ENCODE measurements around the gene DDX51. TPM values are rescaled to one million over a fixed set of nuclear protein-coding genes. Genes with fewer than 3 reads are reported as not detected.
"Not testable (repeated sequence)": the region's sequence is repeated elsewhere in the genome, so short reads cannot be mapped to it uniquely, and the experiment has no call there.

DDX51 gene
- total RNA-seq, 2 experiments from 2014 or later = 18.3 to 21.3 TPM

GRCh38 chr12:132108211-132108832 lies 35.8 kb downstream of the DDX51 start:
- ChIA-PET POLR2A (no interaction called here), CTCF (no interaction called here)
- Mint-ChIP-seq H3K9me3 (no peaks in the 10 kb centered on the region), H3K36me3 (peaks cover 19% of the 10 kb centered on the region), H3K4me3 (no peak overlapping the region), H3K4me1 (ENCODE audit: low read depth) (no peaks in the 10 kb centered on the region), H3K27ac (no peak overlapping the region), H3K27me3 (no peaks in the 10 kb centered on the region)
- no peak for DNase-seq
- intact Hi-C loops (cut with micrococcal nuclease) = no loop called here

DNA sequence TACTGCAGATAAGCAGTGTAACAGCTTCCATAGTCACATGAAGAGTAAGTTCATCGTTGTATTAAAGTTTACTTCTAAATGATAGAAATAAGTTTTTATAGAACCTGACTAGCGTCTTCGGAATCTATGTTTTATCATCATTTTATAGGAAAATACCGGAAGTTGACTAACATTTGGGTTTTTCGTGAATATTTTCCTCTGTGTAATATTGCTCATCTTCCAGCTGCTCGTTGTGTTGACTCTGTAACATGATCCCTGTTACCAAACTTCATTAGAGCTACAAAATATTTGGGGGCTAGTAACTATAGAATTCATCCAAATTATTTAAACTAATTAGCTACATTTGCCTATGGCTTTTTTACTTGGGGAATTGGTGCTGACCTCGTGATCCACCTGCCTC lies 37.2 kb downstream of the DDX51 start:
- Mint-ChIP-seq H3K27me3 (no peaks in the 10 kb centered on the region), H3K27ac (no peak overlapping the region), H3K4me1 (ENCODE audit: low read depth) (no peaks in the 10 kb centered on the region), H3K9me3 (no peaks in the 10 kb centered on the region), H3K36me3 (peaks cover 18% of the 10 kb centered on the region), H3K4me3 (no peak overlapping the region)
- ChIA-PET CTCF (no interaction called here), POLR2A (no interaction called here)
- intact Hi-C loops (cut with micrococcal nuclease) = no loop called here
- DNase-seq = no peak

DNA sequence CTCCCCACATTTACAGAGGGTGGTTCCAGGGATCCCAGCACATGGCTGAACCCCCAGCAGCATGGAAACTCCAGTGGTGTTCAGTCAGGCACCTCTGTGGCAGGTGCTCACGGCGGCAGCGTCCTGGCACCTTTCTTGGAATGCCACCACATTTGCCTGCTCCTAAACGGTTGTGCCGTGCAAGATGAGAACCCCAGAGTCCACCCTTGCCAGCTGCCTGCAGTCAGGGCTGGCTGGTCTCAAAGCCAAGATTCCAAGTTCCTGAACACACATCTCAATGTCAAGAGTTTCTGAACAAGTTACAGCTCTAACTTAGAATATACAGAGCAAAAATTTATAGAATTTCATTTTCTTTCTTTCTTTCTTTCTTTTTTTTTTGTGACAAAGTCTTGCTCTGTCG lies 38.7 kb downstream of the DDX51 start:
- no peak overlapping the region for H3K27ac Mint-ChIP-seq
- peaks cover 12% of the 10 kb centered on the region for H3K36me3 Mint-ChIP-seq
- intact Hi-C loops (cut with micrococcal nuclease) = no loop called here
- ChIA-PET CTCF (no interaction called here), POLR2A (no interaction called here)
- H3K9me3 Mint-ChIP-seq = no peaks in the 10 kb centered on the region
- H3K27me3 Mint-ChIP-seq = no peaks in the 10 kb centered on the region
- no peak for DNase-seq
- no peak overlapping the region for H3K4me3 Mint-ChIP-seq
- no peaks in the 10 kb centered on the region for H3K4me1 Mint-ChIP-seq (ENCODE audit: low read depth)

GRCh38 chr12:132103542-132104308 lies 40.4 kb downstream of the DDX51 start:
- intact Hi-C loops (cut with micrococcal nuclease) = no loop called here
- no peak overlapping the region for H3K27ac Mint-ChIP-seq
- H3K27me3 Mint-ChIP-seq = no peaks in the 10 kb centered on the region
- ChIA-PET POLR2A (no interaction called here), CTCF (no interaction called here)
- H3K4me1 Mint-ChIP-seq (ENCODE audit: low read depth) = no peaks in the 10 kb centered on the region
- H3K36me3 Mint-ChIP-seq = peaks cover 10% of the 10 kb centered on the region
- H3K4me3 Mint-ChIP-seq = no peak overlapping the region
- H3K9me3 Mint-ChIP-seq = no peaks in the 10 kb centered on the region
- DNase-seq = no peak

DNA sequence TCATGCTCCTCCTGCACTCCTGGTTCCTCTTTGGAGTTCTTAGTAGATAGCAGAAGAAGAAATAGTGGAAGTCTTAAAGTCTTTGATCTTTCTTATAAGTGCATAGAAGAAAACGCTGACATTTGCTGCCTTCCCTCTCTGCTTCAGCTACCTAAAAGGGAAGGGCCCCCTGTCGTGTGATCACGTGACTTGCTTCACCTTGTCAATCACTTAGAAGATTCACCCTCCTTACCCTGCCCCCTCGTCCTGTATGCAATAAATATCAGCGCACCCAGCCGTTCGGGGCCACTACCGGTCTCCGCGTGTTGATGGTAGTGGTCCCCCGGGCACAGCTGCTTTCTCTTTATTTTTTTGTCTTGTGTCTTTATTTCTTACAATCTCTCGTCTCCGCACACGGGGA lies 41.0 kb downstream of the DDX51 start:
- CTCF ChIA-PET; DNase-seq; H3K27ac Mint-ChIP-seq; POLR2A ChIA-PET; H3K9me3 Mint-ChIP-seq; intact Hi-C loops (cut with micrococcal nuclease); H3K4me1 Mint-ChIP-seq (ENCODE audit: low read depth); H3K4me3 Mint-ChIP-seq; H3K27me3 Mint-ChIP-seq; H3K36me3 Mint-ChIP-seq: not testable (repeated sequence)

- Mint-ChIP-seq H3K27me3 (no peaks in the 10 kb centered on the region), H3K4me3 (no peak overlapping the region), H3K9me3 (no peaks in the 10 kb centered on the region), H3K27ac (no peak overlapping the region), H3K4me1 (ENCODE audit: low read depth) (no peaks in the 10 kb centered on the region), H3K36me3 (peaks cover 7% of the 10 kb centered on the region)
- intact Hi-C loops (cut with micrococcal nuclease) = no loop called here
- POLR2A ChIA-PET = no interaction called here
- CTCF ChIA-PET = no interaction called here
- DNase-seq = no peak
These were observed 41.8 kb downstream of the DDX51 start for GRCh38 chr12:132102297-132102696.

DNA sequence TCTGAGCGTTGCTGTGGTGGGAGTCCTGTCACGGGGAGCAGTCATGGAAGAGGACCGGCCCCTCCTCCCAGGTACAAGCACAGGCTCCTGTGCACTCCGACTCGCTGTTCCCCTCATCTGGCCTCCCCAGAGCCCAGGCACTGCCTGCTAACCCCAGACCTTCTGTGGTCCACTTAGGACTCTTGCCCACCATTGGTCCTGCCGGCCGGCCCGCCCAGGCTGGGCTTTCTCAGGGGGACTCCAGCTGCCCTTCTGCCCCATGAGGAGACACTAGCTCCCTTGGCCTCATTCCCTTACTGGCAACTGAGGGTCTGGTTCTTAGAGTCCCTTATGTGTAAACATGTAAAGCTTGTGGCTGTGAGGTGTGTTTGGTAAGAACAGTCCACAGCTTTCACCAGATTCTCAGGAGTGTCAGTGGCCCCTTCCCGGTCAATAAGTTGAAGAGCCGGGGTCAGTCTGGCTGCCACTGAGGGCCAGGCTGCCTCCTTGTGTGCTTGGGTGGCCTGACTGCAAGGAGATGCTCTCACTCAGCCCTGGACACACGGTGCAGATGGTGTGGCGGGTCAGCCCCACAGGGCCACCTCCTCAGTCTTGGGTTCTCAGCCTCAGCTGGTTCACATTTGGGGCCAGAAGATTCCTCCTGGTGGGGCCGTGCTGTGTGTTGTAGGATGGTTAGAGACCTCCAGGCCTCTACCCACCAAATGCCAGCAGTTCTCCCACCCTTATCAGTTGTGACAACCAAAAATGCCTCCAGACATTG lies 43.6 kb downstream of the DDX51 start:
- Mint-ChIP-seq H3K4me3 (no peak overlapping the region), H3K27me3 (no peaks in the 10 kb centered on the region), H3K36me3 (peaks cover 22% of the 10 kb centered on the region), H3K4me1 (ENCODE audit: low read depth) (peaks cover 13% of the 10 kb centered on the region), H3K9me3 (peaks cover 11% of the 10 kb centered on the region), H3K27ac (no peak overlapping the region)
- CTCF ChIA-PET = no interaction called here
- intact Hi-C loops (cut with micrococcal nuclease) = no loop called here
- POLR2A ChIA-PET = no interaction called here
- DNase-seq = no peak

GRCh38 chr12:132099739-132100138 lies 44.4 kb downstream of the DDX51 start:
- POLR2A ChIA-PET = no interaction called here
- intact Hi-C loops (cut with micrococcal nuclease) = no loop called here
- Mint-ChIP-seq H3K9me3 (peaks cover 12% of the 10 kb centered on the region), H3K27me3 (no peaks in the 10 kb centered on the region), H3K36me3 (peaks cover 25% of the 10 kb centered on the region), H3K4me1 (ENCODE audit: low read depth) (peaks cover 14% of the 10 kb centered on the region), H3K4me3 (no peak overlapping the region), H3K27ac (no peak overlapping the region)
- DNase-seq = no peak
- CTCF ChIA-PET = no interaction called here

DNA sequence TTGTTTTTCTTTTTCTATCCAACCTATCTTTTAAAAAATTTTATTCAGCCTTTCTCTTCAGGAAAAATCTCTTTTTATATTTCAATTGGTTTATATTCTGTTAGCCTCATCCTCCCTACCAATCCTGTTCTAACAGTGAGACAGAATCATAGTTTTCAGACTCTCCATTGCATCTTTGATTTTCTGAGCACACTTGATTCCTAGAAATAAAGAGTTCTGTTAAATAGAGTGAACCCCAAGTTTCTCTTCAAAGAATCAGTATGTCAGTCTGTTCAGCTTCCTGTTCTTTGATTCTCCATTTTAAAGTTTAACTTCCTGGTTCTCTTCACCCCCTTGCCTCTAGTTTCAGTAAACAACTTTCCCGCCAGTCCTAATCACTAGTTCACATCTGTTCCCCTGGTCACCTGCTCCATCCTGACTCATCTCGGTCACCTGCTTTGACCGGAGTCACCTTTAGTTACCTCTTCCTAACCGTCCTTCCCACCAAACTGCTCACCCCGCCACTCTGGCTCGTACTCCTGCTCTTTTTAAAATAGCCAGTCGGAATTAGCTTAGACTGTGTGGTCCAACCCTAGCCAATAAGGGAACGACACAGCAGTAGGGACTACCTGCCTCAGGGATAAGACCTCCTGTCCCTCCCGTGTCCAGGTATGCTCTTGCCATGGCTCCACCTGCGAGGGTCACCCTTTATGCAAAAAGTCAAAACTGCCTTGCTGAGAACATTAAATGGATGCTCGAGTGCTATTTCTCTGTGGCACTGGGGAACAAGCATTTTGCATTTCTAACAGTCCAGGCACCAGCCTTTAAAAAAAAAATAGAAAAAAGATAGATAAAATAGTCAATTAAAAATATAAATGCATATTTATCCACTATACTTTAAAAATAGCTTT lies 48.4 kb downstream of the DDX51 start:
- no peaks in the 10 kb centered on the region for H3K27me3 Mint-ChIP-seq
- DNase-seq = no peak
- ChIA-PET CTCF (no interaction called here), POLR2A (no interaction called here)
- H3K36me3 Mint-ChIP-seq = peaks cover 30% of the 10 kb centered on the region
- intact Hi-C loops (cut with micrococcal nuclease) = no loop called here
- peaks cover 14% of the 10 kb centered on the region for H3K4me1 Mint-ChIP-seq (ENCODE audit: low read depth)
- H3K27ac Mint-ChIP-seq = peak overlapping the region; percentile 56
- peaks cover 12% of the 10 kb centered on the region for H3K9me3 Mint-ChIP-seq
- no peak overlapping the region for H3K4me3 Mint-ChIP-seq

DNA sequence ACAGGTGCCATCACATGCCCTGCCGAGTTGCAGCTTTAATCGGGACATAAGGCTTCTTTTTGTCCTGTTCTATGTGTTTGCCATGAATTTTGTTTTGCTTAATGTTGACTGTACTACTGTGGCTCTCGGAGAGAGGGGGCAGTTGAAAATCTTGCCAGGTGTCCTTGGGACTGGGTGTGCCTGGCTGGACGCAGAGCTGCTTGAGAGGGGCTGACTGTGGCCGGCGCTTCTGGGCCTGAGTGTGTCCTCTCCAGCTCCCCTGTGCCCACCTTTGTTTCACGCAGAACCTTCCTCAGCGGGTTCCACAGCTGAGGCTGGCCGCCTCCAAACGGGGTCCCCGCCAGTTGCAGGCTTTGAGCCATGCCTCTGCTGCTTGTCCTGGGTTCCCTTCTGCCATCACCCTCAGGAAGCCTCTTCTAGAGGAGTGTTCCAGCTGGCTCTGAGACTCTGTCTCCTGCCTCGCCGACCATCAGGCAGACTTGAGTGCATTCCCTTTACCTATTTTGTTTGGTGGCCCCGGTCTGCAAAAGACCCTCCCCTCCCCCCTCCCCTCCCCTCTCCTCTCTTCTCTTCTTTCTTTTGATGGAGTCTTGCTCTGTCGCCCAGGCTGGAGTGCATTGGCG lies 49.7 kb downstream of the DDX51 start:
- ChIA-PET CTCF (no interaction called here), POLR2A (no interaction called here)
- H3K36me3 Mint-ChIP-seq = peaks cover 33% of the 10 kb centered on the region
- H3K4me1 Mint-ChIP-seq (ENCODE audit: low read depth) = peaks cover 22% of the 10 kb centered on the region
- peaks cover 12% of the 10 kb centered on the region for H3K9me3 Mint-ChIP-seq
- DNase-seq = no peak
- H3K27me3 Mint-ChIP-seq = no peaks in the 10 kb centered on the region
- intact Hi-C loops (cut with micrococcal nuclease) = no loop called here
- H3K27ac Mint-ChIP-seq = no peak overlapping the region
- H3K4me3 Mint-ChIP-seq = no peak overlapping the region

GRCh38 chr12:132089407-132089910 lies 54.7 kb downstream of the DDX51 start:
- no peak overlapping the region for H3K4me3 Mint-ChIP-seq
- peaks cover 33% of the 10 kb centered on the region for H3K36me3 Mint-ChIP-seq
- H3K9me3 Mint-ChIP-seq = no peaks in the 10 kb centered on the region
- intact Hi-C loops (cut with micrococcal nuclease) = no loop called here
- ChIA-PET CTCF (no interaction called here), POLR2A (no interaction called here)
- no peak for DNase-seq
- no peak overlapping the region for H3K27ac Mint-ChIP-seq
- H3K4me1 Mint-ChIP-seq (ENCODE audit: low read depth) = peaks cover 29% of the 10 kb centered on the region
- H3K27me3 Mint-ChIP-seq = no peaks in the 10 kb centered on the region
